ENCODE results near the gene SREBF2.
A peak's percentile ranks its signal among the peaks of the same experiment; 100 is the strongest.

SREBF2 gene

DNA sequence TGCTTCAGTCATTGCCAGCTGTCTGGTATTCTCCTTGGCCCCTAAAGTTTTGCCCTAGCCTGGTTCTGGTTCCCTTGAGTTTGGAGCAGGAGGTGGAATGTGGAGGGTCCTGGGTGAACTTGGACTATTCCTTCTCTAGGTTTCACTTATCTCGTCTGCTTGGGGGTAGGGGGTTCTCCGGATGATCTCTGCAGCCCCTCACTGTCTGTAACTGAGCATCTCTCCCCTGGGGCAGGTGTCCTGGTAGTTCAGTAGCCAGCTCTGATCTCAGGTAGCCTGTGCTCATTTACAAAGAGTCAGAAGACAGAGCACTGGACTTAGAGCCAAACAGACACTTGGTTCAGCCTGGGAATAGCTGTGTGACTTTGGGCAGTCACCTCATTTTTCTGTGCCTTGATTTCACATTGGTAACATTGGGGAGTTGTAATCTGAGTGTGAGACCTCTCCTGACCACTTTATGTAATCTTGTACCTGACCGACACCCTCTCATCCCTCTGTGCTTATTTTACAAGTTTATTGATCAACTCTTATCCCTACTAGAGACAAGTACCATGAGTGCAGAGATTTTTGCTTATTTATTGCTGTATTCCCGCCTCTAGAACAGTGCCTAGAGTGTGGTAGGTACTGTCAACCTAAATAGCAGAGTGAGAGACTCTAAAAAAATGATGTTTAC, 31.6 kb upstream of the SREBF2 start:
- no peaks in the 10 kb centered on the region for H3K9me2 ChIP-seq (ENCODE audit: low read depth, low read length)
- peak overlapping the region; percentile 91 for H3K9ac ChIP-seq (ENCODE audit: low read length)
- peak overlapping the region; percentile 19; the same call in 1 of the 2 replicates for H2AFZ ChIP-seq (ENCODE audit: low read length)
- peaks cover 45% of the 10 kb centered on the region for H3K4me1 ChIP-seq (ENCODE audit: insufficient read depth, low read length, severe bottlenecking)
- H3F3A ChIP-seq (ENCODE audit: insufficient read depth, low read length) = no peaks in the 10 kb centered on the region
- H4K20me1 ChIP-seq (ENCODE audit: insufficient read depth, low read length) = no peaks in the 10 kb centered on the region
- H3K4me2 ChIP-seq (ENCODE audit: low read length) = peak overlapping the region; percentile 76
- H3K9me3 ChIP-seq (ENCODE audit: low read length) = no peaks in the 10 kb centered on the region
- H3K4me3 ChIP-seq (ENCODE audit: low read depth, low read length, poor library complexity, severe bottlenecking) = peak overlapping the region; percentile 90
- no peaks in the 10 kb centered on the region for H3K27me3 ChIP-seq (ENCODE audit: insufficient read depth, low read length)
- peaks cover 15% of the 10 kb centered on the region for H3K79me2 ChIP-seq (ENCODE audit: insufficient read depth, low read length)
- H3K36me3 ChIP-seq (ENCODE audit: insufficient read depth, low read length) = no peaks in the 10 kb centered on the region
- TF ChIP-seq, protein P1, sequence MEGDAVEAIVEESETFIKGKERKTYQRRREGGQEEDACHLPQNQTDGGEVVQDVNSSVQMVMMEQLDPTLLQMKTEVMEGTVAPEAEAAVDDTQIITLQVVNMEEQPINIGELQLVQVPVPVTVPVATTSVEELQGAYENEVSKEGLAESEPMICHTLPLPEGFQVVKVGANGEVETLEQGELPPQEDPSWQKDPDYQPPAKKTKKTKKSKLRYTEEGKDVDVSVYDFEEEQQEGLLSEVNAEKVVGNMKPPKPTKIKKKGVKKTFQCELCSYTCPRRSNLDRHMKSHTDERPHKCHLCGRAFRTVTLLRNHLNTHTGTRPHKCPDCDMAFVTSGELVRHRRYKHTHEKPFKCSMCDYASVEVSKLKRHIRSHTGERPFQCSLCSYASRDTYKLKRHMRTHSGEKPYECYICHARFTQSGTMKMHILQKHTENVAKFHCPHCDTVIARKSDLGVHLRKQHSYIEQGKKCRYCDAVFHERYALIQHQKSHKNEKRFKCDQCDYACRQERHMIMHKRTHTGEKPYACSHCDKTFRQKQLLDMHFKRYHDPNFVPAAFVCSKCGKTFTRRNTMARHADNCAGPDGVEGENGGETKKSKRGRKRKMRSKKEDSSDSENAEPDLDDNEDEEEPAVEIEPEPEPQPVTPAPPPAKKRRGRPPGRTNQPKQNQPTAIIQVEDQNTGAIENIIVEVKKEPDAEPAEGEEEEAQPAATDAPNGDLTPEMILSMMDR (IDR thresholded peaks at IDR 0.05; ENCODE audit: low read length) = no peak
- TF ChIP-seq EZH2 (IDR thresholded peaks at IDR 0.05; ENCODE audit: borderline replicate concordance, low read length) = no peak
- peak overlapping the region; percentile 34 for H3K27ac ChIP-seq (ENCODE audit: low read depth, low read length, poor library complexity, severe bottlenecking)

DNA sequence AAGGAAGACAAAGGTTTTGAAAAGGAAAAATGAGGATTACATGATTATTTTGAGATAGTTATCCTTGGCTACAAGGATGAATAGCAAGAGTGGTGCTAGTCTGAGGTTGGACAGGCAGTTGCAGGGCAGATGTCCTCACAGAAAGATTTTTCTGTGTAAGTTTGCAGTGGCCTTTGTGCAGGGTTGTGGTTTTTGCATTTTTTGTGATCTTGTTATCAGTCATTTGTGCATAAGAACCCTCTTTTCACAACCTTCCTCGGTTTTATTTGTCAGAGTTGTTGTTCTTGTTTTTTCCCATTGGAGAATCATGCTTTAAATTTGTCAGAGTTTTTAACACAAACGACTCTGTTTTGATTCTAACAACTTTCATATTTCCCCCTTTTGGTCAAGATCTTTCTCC, 31.0 kb upstream of the SREBF2 start:
- no peak for TF ChIP-seq EZH2 (IDR thresholded peaks at IDR 0.05; ENCODE audit: borderline replicate concordance, low read length)
- TF ChIP-seq, protein P1 (IDR thresholded peaks at IDR 0.05; ENCODE audit: low read length) = no peak
- H3K9me2 ChIP-seq (ENCODE audit: low read depth, low read length) = no peaks in the 10 kb centered on the region
- no peaks in the 10 kb centered on the region for H3K27me3 ChIP-seq (ENCODE audit: insufficient read depth, low read length)
- H3K79me2 ChIP-seq (ENCODE audit: insufficient read depth, low read length) = peaks cover 15% of the 10 kb centered on the region
- H3K9ac ChIP-seq (ENCODE audit: low read length) = peak overlapping the region; percentile 91
- H2AFZ ChIP-seq (ENCODE audit: low read length) = no peak overlapping the region
- H4K20me1 ChIP-seq (ENCODE audit: insufficient read depth, low read length) = no peaks in the 10 kb centered on the region
- no peaks in the 10 kb centered on the region for H3K9me3 ChIP-seq (ENCODE audit: low read length)
- H3K36me3 ChIP-seq (ENCODE audit: insufficient read depth, low read length) = no peaks in the 10 kb centered on the region
- peak overlapping the region; percentile 76 for H3K4me2 ChIP-seq (ENCODE audit: low read length)
- H3K27ac ChIP-seq (ENCODE audit: low read depth, low read length, poor library complexity, severe bottlenecking) = no peak overlapping the region
- peak overlapping the region; percentile 90 for H3K4me3 ChIP-seq (ENCODE audit: low read depth, low read length, poor library complexity, severe bottlenecking)
- peaks cover 45% of the 10 kb centered on the region for H3K4me1 ChIP-seq (ENCODE audit: insufficient read depth, low read length, severe bottlenecking)
- H3F3A ChIP-seq (ENCODE audit: insufficient read depth, low read length) = no peaks in the 10 kb centered on the region

DNA sequence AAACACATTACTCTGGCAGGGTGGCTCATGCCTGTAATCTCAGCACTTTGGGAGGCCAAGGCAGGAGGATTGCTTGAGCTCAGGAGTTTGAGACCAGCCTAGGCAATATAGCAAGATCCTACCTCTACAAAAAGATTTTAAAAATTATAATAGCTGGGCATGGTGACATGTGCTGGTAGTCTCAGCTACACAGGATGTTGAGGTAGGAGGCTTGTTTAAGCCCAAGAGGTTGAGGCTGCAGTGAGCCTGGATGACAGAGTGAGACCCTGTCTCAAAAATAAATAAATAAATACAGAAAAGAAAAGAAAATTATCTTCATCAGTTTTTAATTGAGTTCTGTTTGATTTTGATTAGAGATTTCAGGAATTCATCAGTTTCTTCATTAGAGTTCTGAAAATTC, 27.3 kb upstream of the SREBF2 start:
- peaks cover 33% of the 10 kb centered on the region for H3K4me1 ChIP-seq (ENCODE audit: insufficient read depth, low read length, severe bottlenecking)
- H3K9me3 ChIP-seq (ENCODE audit: low read length) = no peaks in the 10 kb centered on the region
- no peak overlapping the region for H3K9ac ChIP-seq (ENCODE audit: low read length)
- no peaks in the 10 kb centered on the region for H3F3A ChIP-seq (ENCODE audit: insufficient read depth, low read length)
- H3K79me2 ChIP-seq (ENCODE audit: insufficient read depth, low read length) = peaks cover 15% of the 10 kb centered on the region
- TF ChIP-seq EZH2 (IDR thresholded peaks at IDR 0.05; ENCODE audit: borderline replicate concordance, low read length) = no peak
- TF ChIP-seq, protein P1 (IDR thresholded peaks at IDR 0.05; ENCODE audit: low read length) = no peak
- no peaks in the 10 kb centered on the region for H4K20me1 ChIP-seq (ENCODE audit: insufficient read depth, low read length)
- no peaks in the 10 kb centered on the region for H3K27me3 ChIP-seq (ENCODE audit: insufficient read depth, low read length)
- no peak overlapping the region for H3K4me3 ChIP-seq (ENCODE audit: low read depth, low read length, poor library complexity, severe bottlenecking)
- H3K9me2 ChIP-seq (ENCODE audit: low read depth, low read length) = no peaks in the 10 kb centered on the region
- peaks cover 13% of the 10 kb centered on the region; the same call in 1 of the 2 replicates for H3K36me3 ChIP-seq (ENCODE audit: insufficient read depth, low read length)
- no peak overlapping the region for H2AFZ ChIP-seq (ENCODE audit: low read length)
- H3K4me2 ChIP-seq (ENCODE audit: low read length) = no peak overlapping the region
- no peak overlapping the region for H3K27ac ChIP-seq (ENCODE audit: low read depth, low read length, poor library complexity, severe bottlenecking)
